Measurements from ENCODE around the gene SNAPC4. TPM values are rescaled to one million over a fixed set of nuclear protein-coding genes. Genes with fewer than 3 reads are reported as not detected.

SNAPC4 gene
- total RNA-seq, 1 experiment from 2014 or later, result 24.8 TPM

DNA sequence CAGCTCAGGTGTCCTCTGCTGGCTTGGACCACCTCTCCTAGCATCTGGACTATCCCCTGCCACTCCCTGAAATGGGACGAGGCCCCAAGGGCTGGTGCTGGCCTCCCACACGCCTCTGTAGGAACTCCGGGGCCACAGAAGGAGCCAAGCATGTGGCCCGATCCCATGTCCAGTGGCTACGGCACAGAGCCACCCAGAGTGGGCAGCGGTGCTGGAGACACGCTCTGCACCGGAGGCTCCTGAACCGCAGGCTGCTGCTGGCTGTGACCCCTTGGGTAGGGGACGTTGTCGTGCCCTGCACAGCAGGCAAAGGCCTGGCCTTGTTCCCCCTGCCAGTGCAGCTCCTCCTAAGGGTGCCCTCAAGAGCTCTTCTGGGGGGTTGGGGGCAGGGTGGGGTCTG, 20.1 kb downstream of the SNAPC4 start:
- no TSS peak for BruUV-seq (replicated peaks)
- Histone ChIP-seq H3K27ac (ENCODE audit: low read depth, low read length, poor library complexity, severe bottlenecking) (no peak overlapping the region), H3K36me3 (ENCODE audit: insufficient read depth, low read length, poor library complexity, severe bottlenecking) (peaks cover 52% of the 10 kb centered on the region), H3K27me3 (replicated peaks; ENCODE audit: insufficient read depth, low read depth, low read length, poor library complexity) (no peaks in the 10 kb centered on the region), H3K4me3 (ENCODE audit: low read depth, low read length, poor library complexity, severe bottlenecking) (no peak overlapping the region), H3K4me1 (ENCODE audit: insufficient read depth, low read length, poor library complexity, severe bottlenecking) (no peaks in the 10 kb centered on the region), H3K9me3 (ENCODE audit: low read depth, low read length, poor library complexity, severe bottlenecking) (no peaks in the 10 kb centered on the region)
- DNase-seq (ENCODE audit: low spot score), result no peak
- ChIA-PET POLR2A (ENCODE audit: low non-redundant PET) (no interaction called here), CTCF (no interaction called here)
- intact Hi-C loops (cut with micrococcal nuclease; ENCODE audit: unreplicated experiment), result no loop called here
- TF ChIP-seq, protein P1, sequence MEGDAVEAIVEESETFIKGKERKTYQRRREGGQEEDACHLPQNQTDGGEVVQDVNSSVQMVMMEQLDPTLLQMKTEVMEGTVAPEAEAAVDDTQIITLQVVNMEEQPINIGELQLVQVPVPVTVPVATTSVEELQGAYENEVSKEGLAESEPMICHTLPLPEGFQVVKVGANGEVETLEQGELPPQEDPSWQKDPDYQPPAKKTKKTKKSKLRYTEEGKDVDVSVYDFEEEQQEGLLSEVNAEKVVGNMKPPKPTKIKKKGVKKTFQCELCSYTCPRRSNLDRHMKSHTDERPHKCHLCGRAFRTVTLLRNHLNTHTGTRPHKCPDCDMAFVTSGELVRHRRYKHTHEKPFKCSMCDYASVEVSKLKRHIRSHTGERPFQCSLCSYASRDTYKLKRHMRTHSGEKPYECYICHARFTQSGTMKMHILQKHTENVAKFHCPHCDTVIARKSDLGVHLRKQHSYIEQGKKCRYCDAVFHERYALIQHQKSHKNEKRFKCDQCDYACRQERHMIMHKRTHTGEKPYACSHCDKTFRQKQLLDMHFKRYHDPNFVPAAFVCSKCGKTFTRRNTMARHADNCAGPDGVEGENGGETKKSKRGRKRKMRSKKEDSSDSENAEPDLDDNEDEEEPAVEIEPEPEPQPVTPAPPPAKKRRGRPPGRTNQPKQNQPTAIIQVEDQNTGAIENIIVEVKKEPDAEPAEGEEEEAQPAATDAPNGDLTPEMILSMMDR (conservative IDR thresholded peaks at IDR 0.05; ENCODE audit: low read depth, low read length), result no peak
- TF ChIP-seq EZH2 (IDR thresholded peaks at IDR 0.05; ENCODE audit: borderline replicate concordance, low read depth, low read length, poor library complexity, severe bottlenecking), result no peak

GRCh38 chr9:136379401-136379800, 20.6 kb downstream of the SNAPC4 start:
- ChIA-PET CTCF (no interaction called here), POLR2A (ENCODE audit: low non-redundant PET) (no interaction called here)
- BruUV-seq (replicated peaks), result no TSS peak
- no peaks in the 10 kb centered on the region for H3K9me3 ChIP-seq (ENCODE audit: low read depth, low read length, poor library complexity, severe bottlenecking)
- DNase-seq (ENCODE audit: low spot score), result no peak
- TF ChIP-seq, protein P1 (conservative IDR thresholded peaks at IDR 0.05; ENCODE audit: low read depth, low read length), result no peak
- no peak for TF ChIP-seq EZH2 (IDR thresholded peaks at IDR 0.05; ENCODE audit: borderline replicate concordance, low read depth, low read length, poor library complexity, severe bottlenecking)
- intact Hi-C loops (cut with micrococcal nuclease; ENCODE audit: unreplicated experiment), result no loop called here
- H3K4me3 ChIP-seq (ENCODE audit: low read depth, low read length, poor library complexity, severe bottlenecking), result no peak overlapping the region
- H3K27ac ChIP-seq (ENCODE audit: low read depth, low read length, poor library complexity, severe bottlenecking), result no peak overlapping the region
- peaks cover 47% of the 10 kb centered on the region for H3K36me3 ChIP-seq (ENCODE audit: insufficient read depth, low read length, poor library complexity, severe bottlenecking)
- no peaks in the 10 kb centered on the region for H3K27me3 ChIP-seq (replicated peaks; ENCODE audit: insufficient read depth, low read depth, low read length, poor library complexity)
- no peaks in the 10 kb centered on the region for H3K4me1 ChIP-seq (ENCODE audit: insufficient read depth, low read length, poor library complexity, severe bottlenecking)

DNA sequence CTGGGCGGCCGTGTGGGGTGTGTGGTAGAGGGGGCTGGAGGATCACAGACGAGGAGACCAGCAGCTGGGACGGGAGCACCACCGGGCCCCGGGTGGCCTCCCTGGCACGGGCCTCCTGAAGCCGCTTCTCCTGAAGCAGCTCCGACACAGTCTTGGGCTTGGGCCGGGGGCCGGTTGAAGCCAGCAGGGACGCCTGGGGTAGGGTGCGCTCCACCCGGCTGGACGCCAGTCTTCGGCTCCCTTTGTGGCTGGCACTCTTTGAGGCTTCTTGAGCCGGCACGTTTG, 21.0 kb downstream of the SNAPC4 start:
- Histone ChIP-seq H3K27ac (ENCODE audit: low read depth, low read length, poor library complexity, severe bottlenecking) (no peak overlapping the region), H3K9me3 (ENCODE audit: low read depth, low read length, poor library complexity, severe bottlenecking) (no peaks in the 10 kb centered on the region), H3K27me3 (replicated peaks; ENCODE audit: insufficient read depth, low read depth, low read length, poor library complexity) (no peaks in the 10 kb centered on the region), H3K36me3 (ENCODE audit: insufficient read depth, low read length, poor library complexity, severe bottlenecking) (peaks cover 44% of the 10 kb centered on the region), H3K4me1 (ENCODE audit: insufficient read depth, low read length, poor library complexity, severe bottlenecking) (no peaks in the 10 kb centered on the region), H3K4me3 (ENCODE audit: low read depth, low read length, poor library complexity, severe bottlenecking) (no peak overlapping the region)
- no TSS peak for BruUV-seq (replicated peaks)
- TF ChIP-seq, protein P1 (conservative IDR thresholded peaks at IDR 0.05; ENCODE audit: low read depth, low read length), result no peak
- TF ChIP-seq EZH2 (IDR thresholded peaks at IDR 0.05; ENCODE audit: borderline replicate concordance, low read depth, low read length, poor library complexity, severe bottlenecking), result no peak
- ChIA-PET POLR2A (ENCODE audit: low non-redundant PET) (no interaction called here), CTCF (no interaction called here)
- DNase-seq (ENCODE audit: low spot score), result no peak
- intact Hi-C loops (cut with micrococcal nuclease; ENCODE audit: unreplicated experiment), result no loop called here

Data from A673 (cell line).